Endothelial cell of umbilical vein (primary cell): ENCODE data around the gene OSBP2. TPM values are rescaled to one million over a fixed set of nuclear protein-coding genes. Genes with fewer than 3 reads are reported as not detected.

ENCODE experiments used
- BruUV-seq: library from RNA; stranded (reverse); fragments of 400-500 nt; replicated peaks from 2 replicates; lab custom pipeline; 2021; lab: Mats Ljungman, UMichigan
- CTCF ChIA-PET: fragments of 300-600, 350-600 bp; sonication (Branson Sonifier 250); formaldehyde crosslinking; loops from one replicate; lab custom pipeline; 2021; ENCODE audit warnings: antibody characterized with exemption, inconsistent platforms; lab: Charles Lee
- POLR2A ChIA-PET: fragments of 300-600, 350-600 bp; sonication (Branson Sonifier 250); formaldehyde crosslinking; loops from one replicate; lab custom pipeline; 2021; ENCODE audit warnings: antibody characterized with exemption, inconsistent platforms; lab: Charles Lee
- DNase-seq: peaks from one replicate; pipeline ENCODE4 v3.0.0-alpha.2; 2011; ENCODE audit warnings: low read depth, low spot score
- FAIRE-seq: peaks from 2 replicates; lab custom pipeline; 2011; peaks lifted over from hg19 to GRCh38; lab: Jason Lieb, UNC
- H2AFZ ChIP-seq: 2 replicates; pipeline ENCODE4 v1.6.0; 2012; ENCODE audit warnings: low read depth, low read length, control low read depth, inconsistent platforms
- H3K27ac ChIP-seq: 2 replicates; pipeline ENCODE4 v1.5.1; 2011; ENCODE audit warnings: low read depth, mild to moderate bottlenecking, control low read depth, low read length, moderate library complexity; ENCODE audit not compliant: insufficient read depth
- H3K27me3 ChIP-seq, 2 experiments: 2 replicates each; pipeline versions ENCODE4 v1.6.0 to v1.6.1; 2011; ENCODE audit warnings: low read length in 2 of 2, mixed read lengths in 1 of 2; ENCODE audit not compliant: control insufficient read depth in 2 of 2, insufficient read depth in 2 of 2
- H3K36me3 ChIP-seq, 2 experiments: 2 replicates in 1 of 2; 3 replicates in 1 of 2; pipeline ENCODE4 v1.5.1; 2011; ENCODE audit warnings: low read length in 2 of 2, mild to moderate bottlenecking in 1 of 2, moderate library complexity in 1 of 2; ENCODE audit not compliant: control insufficient read depth in 2 of 2, insufficient read depth in 2 of 2; ENCODE audit errors: extremely low read depth in 1 of 2
- H3K4me1 ChIP-seq: 3 replicates; pipeline ENCODE4 v1.5.1; 2011; ENCODE audit warnings: mild to moderate bottlenecking, low read length; ENCODE audit not compliant: control insufficient read depth, insufficient read depth; ENCODE audit errors: extremely low read depth
- H3K4me2 ChIP-seq: 2 replicates; pipeline ENCODE4 v1.6.1; 2011; ENCODE audit warnings: low read length, control low read depth, mixed read lengths; ENCODE audit not compliant: insufficient read depth
- H3K4me3 ChIP-seq, 3 experiments: fragments of 200-600 bp in 1 of 3; sonication (generic), shearing (Covaris generic) in 1 of 3; replicated peaks in 1 of 3; 2 replicates each; pipeline ENCODE4 v1.5.1; 2011 to 2016; ENCODE audit warnings: control low read depth in 3 of 3, low read length in 3 of 3, mild to moderate bottlenecking in 2 of 3, inconsistent platforms in 1 of 3, low read depth in 1 of 3, moderate library complexity in 1 of 3; ENCODE audit not compliant: insufficient read depth in 1 of 3
- H3K79me2 ChIP-seq: 2 replicates; pipeline ENCODE4 v1.6.0; 2012; ENCODE audit warnings: low read length, inconsistent platforms; ENCODE audit not compliant: control insufficient read depth, insufficient read depth
- H3K9ac ChIP-seq: replicated peaks from 2 replicates; pipeline ENCODE3; 2011; ENCODE audit warnings: low read length, control low read depth; ENCODE audit not compliant: insufficient read depth; ENCODE audit errors: extremely low read depth
- H3K9me1 ChIP-seq: replicated peaks from 3 replicates; pipeline ENCODE4 v1.6.0; 2011; ENCODE audit warnings: mild to moderate bottlenecking, low read length; ENCODE audit not compliant: control insufficient read depth, insufficient read depth; ENCODE audit errors: extremely low read depth
- H3K9me3 ChIP-seq: replicated peaks from 2 replicates; pipeline ENCODE4 v1.5.1; 2012; ENCODE audit warnings: low read length, inconsistent platforms; ENCODE audit not compliant: control insufficient read depth, insufficient read depth
- H4K20me1 ChIP-seq: replicated peaks from 2 replicates; pipeline ENCODE3; 2011; ENCODE audit warnings: mild to moderate bottlenecking, low read length; ENCODE audit not compliant: control insufficient read depth, insufficient read depth; ENCODE audit errors: extremely low read depth
- EZH2 ChIP-seq: IDR thresholded peaks from 2 replicates; pipeline ENCODE4 v1.6.1; 2012; ENCODE audit warnings: borderline replicate concordance, low read depth, mild to moderate bottlenecking, moderate library complexity, low read length, inconsistent platforms; ENCODE audit not compliant: severe bottlenecking
- FOS ChIP-seq: IDR thresholded peaks from 2 replicates; pipeline ENCODE4 v1.6.1; 2011; ENCODE audit warnings: mild to moderate bottlenecking, low read length, moderate library complexity, borderline replicate concordance; ENCODE audit not compliant: insufficient read depth
- GATA2 ChIP-seq: IDR thresholded peaks from 2 replicates; pipeline ENCODE4 v1.7.0; 2011; ENCODE audit warnings: low read depth, mild to moderate bottlenecking, moderate library complexity, mixed read lengths, low read length; ENCODE audit not compliant: insufficient read length, insufficient read depth
- JUN ChIP-seq: IDR thresholded peaks from 2 replicates; pipeline ENCODE4 v1.6.1; 2011; ENCODE audit warnings: borderline replicate concordance, low read depth; ENCODE audit not compliant: insufficient read length, insufficient read depth
- MYC ChIP-seq: IDR thresholded peaks from one replicate; pipeline ENCODE4 v1.6.1; 2011; ENCODE audit warnings: mild to moderate bottlenecking, low read depth, low read length
- POLR2A ChIP-seq: IDR thresholded peaks from 2 replicates; pipeline ENCODE4 v1.6.1; 2012; ENCODE audit warnings: low read depth, mild to moderate bottlenecking, control low read depth, low read length
- POLR2AphosphoS5 ChIP-seq: IDR thresholded peaks from 2 replicates; pipeline ENCODE4 v1.6.1; 2012; ENCODE audit warnings: low read depth, mild to moderate bottlenecking, control low read depth, low read length, moderate library complexity; ENCODE audit not compliant: insufficient read depth
- dilution Hi-C: fragments of 300-500 bp; cut with MboI; formaldehyde crosslinking; loops from one replicate; pipeline ENCODE4 v1.15.0; 2019; ENCODE audit warnings: low sequenced_read_pairs; ENCODE audit not compliant: extremely low pct_ligation_motif_present
- intact Hi-C: fragments of 100-400 bp; cut with micrococcal nuclease; formaldehyde crosslinking; loops from one replicate; pipeline ENCODE4 v1.10.0; 2022
- polyA plus RNA-seq, 4 experiments: library from polyadenylated mRNA; depleted of rRNA in 3 of 4; stranded (reverse) in 3 of 4; unstranded in 1 of 4; fragments of >200 nt; gene quantifications; 2 replicates each; pipeline versions ENCODE4 v1.2.1 to v1.2.3, GENCODE V29; 2011 to 2012; ENCODE audit warnings: missing spikeins in 1 of 4
- total RNA-seq: library from RNA; stranded (reverse); gene quantifications from 2 replicates; pipeline ENCODE4 v1.2.3, GENCODE V29; 2021
- TF ChIP-seq, protein P1 (sequence below): IDR thresholded peaks from 2 replicates; pipeline ENCODE4 v1.6.1; 2011; ENCODE audit not compliant: insufficient read depth, insufficient read length
- TF ChIP-seq, protein P2 (sequence below), 2 donors: IDR thresholded peaks; 1 replicate in 1 of 2; 2 replicates in 1 of 2; pipeline ENCODE4 v1.5.1; 2011; ENCODE audit warnings: low read length in 2 of 2, mild to moderate bottlenecking in 2 of 2, moderate library complexity in 2 of 2, control low read depth in 1 of 2, inconsistent platforms in 1 of 2, low read depth in 1 of 2; ENCODE audit not compliant: insufficient read depth in 1 of 2; ENCODE audit errors: extremely low read depth in 1 of 2

OSBP2 gene
- total and polyA plus RNA-seq, 2 donors (not counting 3 experiments of a cell fraction or from before 2014, with no cell fraction given) = 4.1 to 7.5 TPM

DNA sequence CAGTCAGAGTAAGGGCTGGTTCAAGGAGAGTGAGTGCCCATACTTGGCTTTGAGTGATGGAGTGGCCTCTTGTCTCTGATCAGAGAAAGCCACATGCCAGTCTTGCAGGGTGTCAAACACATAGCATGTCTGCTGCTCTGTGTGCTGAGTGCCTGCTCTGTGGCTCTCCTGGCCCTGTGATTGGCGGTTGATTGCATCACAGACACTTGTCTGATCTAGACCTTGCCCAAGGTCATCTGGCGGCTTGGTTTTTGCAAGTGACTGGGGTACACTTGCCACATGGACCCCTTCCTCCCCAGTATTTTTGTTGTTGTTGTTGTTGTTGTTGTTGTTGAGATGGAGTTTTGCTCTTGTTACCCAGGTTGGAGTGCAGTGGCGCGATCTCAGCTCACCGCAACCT lies 10.3 kb downstream of the OSBP2 start:
- H3K27ac ChIP-seq = no peak overlapping the region
- no peak overlapping the region for H3K9ac ChIP-seq
- no peaks in the 10 kb centered on the region for H3K9me1 ChIP-seq
- TF ChIP-seq POLR2A = no peak
- TF ChIP-seq, protein P1, sequence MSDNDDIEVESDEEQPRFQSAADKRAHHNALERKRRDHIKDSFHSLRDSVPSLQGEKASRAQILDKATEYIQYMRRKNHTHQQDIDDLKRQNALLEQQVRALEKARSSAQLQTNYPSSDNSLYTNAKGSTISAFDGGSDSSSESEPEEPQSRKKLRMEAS = no peak
- TF ChIP-seq MYC = no peak
- no peak for TF ChIP-seq FOS
- no peak for TF ChIP-seq EZH2
- no peak for TF ChIP-seq JUN
- TF ChIP-seq, protein P2, sequence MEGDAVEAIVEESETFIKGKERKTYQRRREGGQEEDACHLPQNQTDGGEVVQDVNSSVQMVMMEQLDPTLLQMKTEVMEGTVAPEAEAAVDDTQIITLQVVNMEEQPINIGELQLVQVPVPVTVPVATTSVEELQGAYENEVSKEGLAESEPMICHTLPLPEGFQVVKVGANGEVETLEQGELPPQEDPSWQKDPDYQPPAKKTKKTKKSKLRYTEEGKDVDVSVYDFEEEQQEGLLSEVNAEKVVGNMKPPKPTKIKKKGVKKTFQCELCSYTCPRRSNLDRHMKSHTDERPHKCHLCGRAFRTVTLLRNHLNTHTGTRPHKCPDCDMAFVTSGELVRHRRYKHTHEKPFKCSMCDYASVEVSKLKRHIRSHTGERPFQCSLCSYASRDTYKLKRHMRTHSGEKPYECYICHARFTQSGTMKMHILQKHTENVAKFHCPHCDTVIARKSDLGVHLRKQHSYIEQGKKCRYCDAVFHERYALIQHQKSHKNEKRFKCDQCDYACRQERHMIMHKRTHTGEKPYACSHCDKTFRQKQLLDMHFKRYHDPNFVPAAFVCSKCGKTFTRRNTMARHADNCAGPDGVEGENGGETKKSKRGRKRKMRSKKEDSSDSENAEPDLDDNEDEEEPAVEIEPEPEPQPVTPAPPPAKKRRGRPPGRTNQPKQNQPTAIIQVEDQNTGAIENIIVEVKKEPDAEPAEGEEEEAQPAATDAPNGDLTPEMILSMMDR (IDR thresholded peaks at IDR 0.05; ENCODE audit: extremely low read depth in 1 of 2, insufficient read depth in 1 of 2, low read depth in 1 of 2, low read length in 2 of 2) = no peak
- no peak for TF ChIP-seq POLR2AphosphoS5
- no peak for TF ChIP-seq GATA2
- intact Hi-C loops (no loop called here), dilution Hi-C loops (no loop called here)
- peaks cover under 1% of the 10 kb centered on the region for H3K4me1 ChIP-seq
- no peaks in the 10 kb centered on the region for H4K20me1 ChIP-seq
- H3K36me3 ChIP-seq = no peaks in the 10 kb centered on the region
- no peak overlapping the region for H3K4me3 ChIP-seq
- BruUV-seq = no TSS peak
- no peaks in the 10 kb centered on the region for H3K27me3 ChIP-seq
- no peak overlapping the region for H3K4me2 ChIP-seq
- FAIRE-seq (no peak), DNase-seq (no peak)
- no peaks in the 10 kb centered on the region for H3K9me3 ChIP-seq
- H3K79me2 ChIP-seq = no peaks in the 10 kb centered on the region
- CTCF ChIA-PET = interaction anchor here (3.2 kb wide), 1 partner anchor 50 kb away, joined by 11 read pairs; no protein-coding TSS in a partner anchor
- POLR2A ChIA-PET = no interaction called here
- no peak overlapping the region for H2AFZ ChIP-seq
